ENCODE data around the gene FRMPD4. TPM values are rescaled to one million over a fixed set of nuclear protein-coding genes. Genes with fewer than 3 reads are reported as not detected.
A peak's percentile ranks its signal among the peaks of the same experiment; 100 is the strongest.

Gene FRMPD4
- total RNA-seq (2021), result not detected in 2 replicates
- percentile 8 among the genes with signal in this experiment for Bru-seq, nascent RNA
- percentile 4 among the genes with signal in this experiment for BruChase-seq, experiment 1, labeled RNA remaining after a 2-hour chase
- percentile 6 among the genes with signal in this experiment for BruChase-seq, experiment 2, labeled RNA remaining after a 6-hour chase
- long read RNA-seq, result 0 reads

- no peaks in the 10 kb centered on the region; the same call in 1 of the 2 replicates for H3K27me3 ChIP-seq (ENCODE audit: insufficient read depth, low read depth)
- no peaks in the 10 kb centered on the region for H3K9me2 ChIP-seq (ENCODE audit: insufficient read depth)
- H3K9me3 ChIP-seq (ENCODE audit: insufficient read depth, low read depth), result no peaks in the 10 kb centered on the region
- H3K79me2 ChIP-seq (ENCODE audit: low read depth), result no peaks in the 10 kb centered on the region
- intact Hi-C loops (cut with micrococcal nuclease; ENCODE audit: unreplicated experiment), result no loop called here
- H3K27ac ChIP-seq, result no peak within 1 kb of the TSS
- no peaks in the 10 kb centered on the region for H3K4me1 ChIP-seq (replicated peaks; ENCODE audit: insufficient read depth)
- ChIA-PET CTCF (no interaction called here), POLR2A (ENCODE audit: unreplicated experiment) (no interaction called here)
- peak within 1 kb of the TSS; percentile 36 for H3K4me2 ChIP-seq
- H3K36me3 ChIP-seq (ENCODE audit: low read depth), result no peaks in the 10 kb centered on the region
- BruUV-seq (replicated peaks), result no TSS peak
- no peak within 1 kb of the TSS for H3K4me3 ChIP-seq
- no peak for DNase-seq
- H4K20me1 ChIP-seq (ENCODE audit: insufficient read depth), result no peaks in the 10 kb centered on the region
- no peak within 1 kb of the TSS for H2AFZ ChIP-seq
- TF ChIP-seq EZH2 (IDR thresholded peaks at IDR 0.05; ENCODE audit: low read depth) (no peak), CTCF (conservative IDR thresholded peaks at IDR 0.05) (no peak)
- H3F3A ChIP-seq (ENCODE audit: insufficient read depth, low read depth), result no peaks in the 10 kb centered on the region
Observed at GRCh38 chrX:12138361-12139313, at the start of gene FRMPD4. TSS of gene FRMPD4 (plus strand) at chrX:12138473. CDS start at chrX:12138972, 499 bp downstream.

DNA sequence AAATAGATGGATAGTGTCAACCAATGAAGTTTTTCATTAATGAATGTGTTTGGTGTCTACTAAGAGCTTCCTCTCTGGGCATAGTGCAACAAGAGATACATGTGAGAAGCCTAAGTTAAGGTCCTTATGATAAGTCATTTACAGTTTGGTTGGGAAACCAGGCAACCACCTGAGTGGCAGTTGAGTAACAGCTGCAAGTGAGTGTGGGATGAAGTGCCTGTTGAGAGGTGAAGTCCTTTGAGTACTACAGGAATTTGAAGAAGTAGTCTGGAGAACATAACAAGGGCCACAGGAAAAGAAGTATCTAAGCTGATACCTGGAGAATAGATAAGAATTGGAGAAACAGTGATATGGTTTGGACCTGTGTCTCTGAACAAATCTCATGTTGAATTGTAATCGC lies 48.5 kb upstream of the FRMPD4 start:
- CTCF ChIA-PET, result no interaction called here

GRCh38 chrX:12113321-12113720 lies 25.0 kb upstream of the FRMPD4 start:
- POLR2A ChIA-PET (ENCODE audit: unreplicated experiment), result no interaction called here
- intact Hi-C loops (cut with micrococcal nuclease; ENCODE audit: unreplicated experiment), result no loop called here
- Histone ChIP-seq H3K27ac (no peak overlapping the region), H3K27me3 (ENCODE audit: insufficient read depth, low read depth) (no peaks in the 10 kb centered on the region), H3K9me2 (ENCODE audit: insufficient read depth) (no peaks in the 10 kb centered on the region), H3K36me3 (ENCODE audit: low read depth) (no peaks in the 10 kb centered on the region), H4K20me1 (ENCODE audit: insufficient read depth) (no peaks in the 10 kb centered on the region), H3F3A (ENCODE audit: insufficient read depth, low read depth) (no peaks in the 10 kb centered on the region), H3K4me2 (no peak overlapping the region), H2AFZ (no peak overlapping the region), H3K4me1 (replicated peaks; ENCODE audit: insufficient read depth) (no peaks in the 10 kb centered on the region), H3K79me2 (ENCODE audit: low read depth) (no peaks in the 10 kb centered on the region), H3K4me3 (no peak overlapping the region), H3K9me3 (ENCODE audit: insufficient read depth, low read depth) (no peaks in the 10 kb centered on the region)
- TF ChIP-seq EZH2 (IDR thresholded peaks at IDR 0.05; ENCODE audit: low read depth) (no peak), CTCF (conservative IDR thresholded peaks at IDR 0.05) (no peak)
- no TSS peak for BruUV-seq (replicated peaks)
- CTCF ChIA-PET, result no interaction called here
- no peak for DNase-seq

More for the DNA sequence above, 48.5 kb upstream of the FRMPD4 start:
- Histone ChIP-seq H3K27me3 (ENCODE audit: insufficient read depth, low read depth) (no peaks in the 10 kb centered on the region), H3K4me3 (no peak overlapping the region), H3K9me2 (ENCODE audit: insufficient read depth) (no peaks in the 10 kb centered on the region), H3K4me2 (no peak overlapping the region), H3K27ac (no peak overlapping the region), H3K9me3 (ENCODE audit: insufficient read depth, low read depth) (no peaks in the 10 kb centered on the region), H3K36me3 (ENCODE audit: low read depth) (no peaks in the 10 kb centered on the region), H4K20me1 (ENCODE audit: insufficient read depth) (no peaks in the 10 kb centered on the region), H3F3A (ENCODE audit: insufficient read depth, low read depth) (no peaks in the 10 kb centered on the region), H3K4me1 (replicated peaks; ENCODE audit: insufficient read depth) (no peaks in the 10 kb centered on the region), H3K79me2 (ENCODE audit: low read depth) (no peaks in the 10 kb centered on the region), H2AFZ (no peak overlapping the region)
- POLR2A ChIA-PET (ENCODE audit: unreplicated experiment), result no interaction called here
- no peak for TF ChIP-seq CTCF (conservative IDR thresholded peaks at IDR 0.05)
- TF ChIP-seq EZH2 (IDR thresholded peaks at IDR 0.05; ENCODE audit: low read depth), result no peak
- intact Hi-C loops (cut with micrococcal nuclease; ENCODE audit: unreplicated experiment), result no loop called here
- no TSS peak for BruUV-seq (replicated peaks)
- DNase-seq, result no peak

Measured in PC-9 (cell line).